Upper lobe of right lung (tissue), 1 donor: ENCODE data around the gene CYP24A1. TPM values are rescaled to one million over a fixed set of nuclear protein-coding genes. Genes with fewer than 3 reads are reported as not detected.

ENCODE experiments used
- ATAC-seq: fragments of 200-7000 bp; cut with Tn5 transposase; one replicate; pipeline ENCODE4 v1.9.1; 2020; ENCODE audit warnings: mild to moderate bottlenecking, moderate library complexity
- DNase-seq: peaks from one replicate; pipeline ENCODE4 v3.0.0-alpha.2; 2020
- H3K27ac ChIP-seq: fragments of 200-600 bp; one replicate; pipeline ENCODE4 v1.8.0; 2022
- H3K27me3 ChIP-seq: fragments of 200-600 bp; one replicate; pipeline ENCODE4 v1.8.0; 2022; ENCODE audit warnings: mild to moderate bottlenecking
- H3K36me3 ChIP-seq: fragments of 200-600 bp; one replicate; pipeline ENCODE4 v1.8.0; 2022
- H3K4me1 ChIP-seq: fragments of 200-600 bp; one replicate; pipeline ENCODE4 v1.8.0; 2022
- H3K4me3 ChIP-seq: fragments of 200-600 bp; one replicate; pipeline ENCODE4 v1.8.0; 2022; ENCODE audit warnings: mild to moderate bottlenecking
- H3K9me3 ChIP-seq: fragments of 200-600 bp; one replicate; pipeline ENCODE4 v1.8.0; 2022
- CTCF ChIP-seq: fragments of 200-600 bp; IDR thresholded peaks from one replicate; pipeline ENCODE4 v1.8.0; 2022; ENCODE audit warnings: antibody characterized with exemption
- intact Hi-C: fragments of 100-400 bp; cut with DNase I; formaldehyde crosslinking; loops from one replicate; pipeline ENCODE4 v1.11.0; 2022
- total RNA-seq: library from RNA; stranded (reverse); fragmentation: NEBNext Ultra II Directional; extraction: Animal tissue kit (Norgen Biotek cat#: 25700); gene quantifications from one replicate; pipeline ENCODE4 v1.2.1, GENCODE V29; 2021
- donor health status: DM: no; HTN: yes; CAD: no; lungs with severe emphysema.

Gene CYP24A1
- total RNA-seq, 1 donor from 2014 or later: 0.17 TPM

DNA sequence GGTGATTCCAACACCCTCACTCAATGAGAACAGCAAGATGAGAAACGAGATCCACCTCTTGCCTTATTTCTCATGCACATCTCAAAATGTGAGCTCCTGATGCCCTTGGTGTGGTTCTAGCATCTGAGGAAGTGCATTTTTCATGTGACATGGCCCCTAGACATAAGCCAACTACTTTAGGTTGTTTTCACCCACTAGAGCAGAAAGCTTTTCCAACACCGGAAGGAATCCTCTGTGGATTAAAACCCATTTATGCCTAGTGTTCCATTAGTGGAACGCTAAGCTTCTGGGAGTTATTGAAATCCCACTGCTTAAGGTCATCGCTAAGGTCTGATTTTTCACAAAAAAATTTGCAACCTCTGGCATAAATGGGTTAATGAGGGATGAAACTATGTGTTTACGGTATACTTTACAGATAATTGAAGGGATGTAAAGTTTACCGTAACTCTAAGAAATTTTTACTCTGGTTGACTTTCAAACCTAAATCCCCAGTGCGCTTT, 24.0 kb downstream of the CYP24A1 start:
- no peak for TF ChIP-seq CTCF
- Histone ChIP-seq H3K9me3 (no peaks in the 10 kb centered on the region), H3K4me1 (no peaks in the 10 kb centered on the region), H3K36me3 (no peaks in the 10 kb centered on the region), H3K27ac (no peak overlapping the region), H3K27me3 (no peaks in the 10 kb centered on the region), H3K4me3 (no peak overlapping the region)
- intact Hi-C loops: no loop called here
- ATAC-seq (no peak), DNase-seq (no peak)

- Histone ChIP-seq H3K27ac (no peak overlapping the region), H3K4me1 (no peaks in the 10 kb centered on the region), H3K9me3 (no peaks in the 10 kb centered on the region), H3K36me3 (no peaks in the 10 kb centered on the region), H3K4me3 (no peak overlapping the region), H3K27me3 (no peaks in the 10 kb centered on the region)
- intact Hi-C loops: no loop called here
- no peak for DNase-seq
- no peak for ATAC-seq
- TF ChIP-seq CTCF: no peak
Observed at GRCh38 chr20:54148947-54149764, 24.6 kb downstream of the CYP24A1 start.

- Histone ChIP-seq H3K27ac (no peak overlapping the region), H3K27me3 (no peaks in the 10 kb centered on the region), H3K9me3 (no peaks in the 10 kb centered on the region), H3K36me3 (no peaks in the 10 kb centered on the region), H3K4me3 (no peak overlapping the region), H3K4me1 (no peaks in the 10 kb centered on the region)
- no peak for TF ChIP-seq CTCF
- intact Hi-C loops: no loop called here
- DNase-seq (no peak), ATAC-seq (no peak)
Observed at GRCh38 chr20:54146672-54147071, 27.1 kb downstream of the CYP24A1 start.

GRCh38 chr20:54144847-54145414, 28.9 kb downstream of the CYP24A1 start:
- Histone ChIP-seq H3K27me3 (no peaks in the 10 kb centered on the region), H3K27ac (no peak overlapping the region), H3K36me3 (no peaks in the 10 kb centered on the region), H3K4me3 (no peak overlapping the region), H3K4me1 (no peaks in the 10 kb centered on the region), H3K9me3 (no peaks in the 10 kb centered on the region)
- no peak for DNase-seq
- TF ChIP-seq CTCF: no peak
- no peak for ATAC-seq
- intact Hi-C loops: no loop called here

DNA sequence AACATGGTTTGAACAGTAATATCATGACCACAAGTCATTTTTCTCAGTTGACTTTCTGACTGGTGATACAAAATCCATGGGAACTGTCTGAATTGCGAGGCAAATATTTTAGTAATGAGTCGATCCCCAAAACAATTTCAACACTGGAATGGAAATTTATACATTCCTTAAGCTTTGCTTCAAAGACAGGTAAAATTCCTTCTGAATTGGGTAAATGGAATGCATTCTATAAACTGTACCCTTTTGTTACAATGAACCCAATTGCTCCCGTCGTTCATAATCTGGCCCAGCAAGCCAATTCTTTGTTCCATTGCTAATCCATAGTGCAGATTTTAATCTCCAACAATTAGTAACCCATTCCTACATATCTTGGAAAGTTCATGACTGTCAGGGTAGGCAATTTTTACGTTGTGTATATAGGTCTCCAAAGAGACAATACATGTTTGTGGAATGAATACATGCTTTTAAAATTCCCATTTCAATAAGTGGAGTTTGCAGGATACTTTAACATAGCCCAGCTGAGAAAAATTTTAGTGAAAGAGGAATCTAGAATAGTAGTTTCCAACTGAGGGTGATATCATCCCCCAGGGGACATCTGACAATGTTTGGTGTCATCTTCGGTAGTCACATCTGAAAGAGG, 32.7 kb downstream of the CYP24A1 start:
- Histone ChIP-seq H3K36me3 (no peaks in the 10 kb centered on the region), H3K4me1 (no peaks in the 10 kb centered on the region), H3K27me3 (peaks cover 3% of the 10 kb centered on the region), H3K4me3 (no peak overlapping the region), H3K27ac (no peak overlapping the region), H3K9me3 (no peaks in the 10 kb centered on the region)
- no peak for ATAC-seq
- DNase-seq: no peak
- no peak for TF ChIP-seq CTCF
- intact Hi-C loops: no loop called here
